Measurements from ENCODE around the gene NMRAL1. TPM values are rescaled to one million over a fixed set of nuclear protein-coding genes. Genes with fewer than 3 reads are reported as not detected.

The NMRAL1 gene
- total RNA-seq, result 10 to 100 TPM; 55.5 to 61.8 (median 57.7) TPM

DNA sequence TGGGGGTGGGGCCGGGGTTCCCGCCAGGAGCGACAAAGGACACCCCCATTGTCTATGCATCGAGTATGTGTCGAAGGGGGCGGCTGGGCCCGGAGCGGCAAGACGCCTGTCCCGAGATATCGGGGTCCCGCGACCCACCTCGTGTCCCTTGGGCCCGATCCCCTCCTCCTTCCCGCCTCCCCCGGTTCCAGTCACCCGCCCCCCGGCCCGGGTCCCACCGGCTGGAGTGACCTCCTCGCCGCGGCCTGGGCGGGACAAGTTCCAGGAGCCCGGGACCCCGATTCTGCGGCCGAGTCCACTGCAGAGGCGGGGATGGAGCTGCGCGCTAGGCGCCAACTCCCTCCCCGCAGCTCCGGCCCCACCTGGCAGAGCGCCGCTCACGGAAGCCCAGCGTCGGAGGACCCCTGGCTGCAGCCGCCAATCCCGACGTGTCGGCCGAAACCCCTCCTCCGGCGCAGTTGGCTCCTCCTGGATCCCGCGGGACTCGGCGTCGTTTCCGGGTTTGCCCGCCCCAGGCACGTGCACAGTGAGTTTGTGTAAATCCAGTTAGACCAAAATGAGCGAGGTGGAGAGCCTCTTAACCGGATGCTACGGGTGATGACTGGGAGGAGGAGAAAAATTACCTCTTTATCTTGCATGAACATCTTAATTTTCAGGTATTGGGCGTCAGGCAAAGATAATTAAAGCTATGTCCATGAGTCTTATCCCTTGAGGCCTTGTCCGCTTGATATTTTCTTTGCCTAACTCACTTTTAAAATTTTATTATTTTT is at the start of gene NMRAL1:
Gene NMRAL1 (minus strand): TSS at position 434 of the 770 bp plus-strand sequence. CDS start 493 bp downstream, outside the sequence.
- peak within 1 kb of the TSS; percentile 69 to 84 (median 81) for H3K4me3 ChIP-seq
- TF ChIP-seq POLR2A (IDR thresholded peaks at IDR 0.05) (peak; percentile 33 to 66), EP300 (IDR thresholded peaks at IDR 0.05) (peak; percentile 60 to 82)
- TF ChIP-seq, protein P1, sequence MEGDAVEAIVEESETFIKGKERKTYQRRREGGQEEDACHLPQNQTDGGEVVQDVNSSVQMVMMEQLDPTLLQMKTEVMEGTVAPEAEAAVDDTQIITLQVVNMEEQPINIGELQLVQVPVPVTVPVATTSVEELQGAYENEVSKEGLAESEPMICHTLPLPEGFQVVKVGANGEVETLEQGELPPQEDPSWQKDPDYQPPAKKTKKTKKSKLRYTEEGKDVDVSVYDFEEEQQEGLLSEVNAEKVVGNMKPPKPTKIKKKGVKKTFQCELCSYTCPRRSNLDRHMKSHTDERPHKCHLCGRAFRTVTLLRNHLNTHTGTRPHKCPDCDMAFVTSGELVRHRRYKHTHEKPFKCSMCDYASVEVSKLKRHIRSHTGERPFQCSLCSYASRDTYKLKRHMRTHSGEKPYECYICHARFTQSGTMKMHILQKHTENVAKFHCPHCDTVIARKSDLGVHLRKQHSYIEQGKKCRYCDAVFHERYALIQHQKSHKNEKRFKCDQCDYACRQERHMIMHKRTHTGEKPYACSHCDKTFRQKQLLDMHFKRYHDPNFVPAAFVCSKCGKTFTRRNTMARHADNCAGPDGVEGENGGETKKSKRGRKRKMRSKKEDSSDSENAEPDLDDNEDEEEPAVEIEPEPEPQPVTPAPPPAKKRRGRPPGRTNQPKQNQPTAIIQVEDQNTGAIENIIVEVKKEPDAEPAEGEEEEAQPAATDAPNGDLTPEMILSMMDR (IDR thresholded peaks at IDR 0.05), result no peak
- H3K4me1 ChIP-seq, result peaks cover 0 to 39% (median 13%) of the 10 kb centered on the region in 4 donors
- no peaks in the 10 kb centered on the region for H3K9me3 ChIP-seq
- H3K27ac ChIP-seq, result peak within 1 kb of the TSS; percentile 78 to 94 (median 87)
- peak; percentile 86 to 87 for DNase-seq (ENCODE audit: low spot score in 2 of 2)
- H3K36me3 ChIP-seq, result peaks cover 0 to 7% (median under 1%) of the 10 kb centered on the region in 3 donors
- 3% methylated on average over 52 to 57 of the region's 60 CpGs for WGBS, 2 donors
- H3K27me3 ChIP-seq, result no peaks in the 10 kb centered on the region

DNA sequence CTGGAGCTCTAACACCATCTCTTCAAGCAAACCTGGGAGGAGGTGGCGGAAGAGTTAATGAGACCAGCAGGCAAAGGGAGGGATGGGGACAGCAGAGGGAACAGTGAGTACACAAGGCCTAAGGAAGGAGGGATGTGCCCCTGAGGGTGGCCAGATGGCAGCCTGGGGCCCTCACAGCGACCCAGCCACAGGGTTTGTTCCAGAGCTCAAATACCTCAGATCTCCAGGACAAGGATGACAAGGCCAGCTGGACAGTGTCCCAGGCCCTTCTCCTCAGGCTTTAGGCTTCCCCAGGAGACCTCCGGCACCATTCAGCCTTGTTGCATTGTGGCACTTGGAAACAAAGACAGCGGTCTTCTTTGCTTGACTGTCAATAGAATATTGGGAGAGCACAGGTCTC is 49.3 kb upstream of the NMRAL1 start:
- WGBS, 2 donors, result 90 to 98% methylated on average over 4 of the region's 4 CpGs
- no peak overlapping the region for H3K27ac ChIP-seq
- DNase-seq (ENCODE audit: low spot score in 2 of 2), result no peak
- peaks cover 0 to 29% (median 2%) of the 10 kb centered on the region in 4 donors for H3K4me1 ChIP-seq
- no peak for TF ChIP-seq POLR2A (IDR thresholded peaks at IDR 0.05)
- TF ChIP-seq, protein P1 (IDR thresholded peaks at IDR 0.05), result no peak
- TF ChIP-seq EP300 (IDR thresholded peaks at IDR 0.05), result no peak
- no peak overlapping the region for H3K4me3 ChIP-seq
- no peaks in the 10 kb centered on the region for H3K9me3 ChIP-seq
- H3K36me3 ChIP-seq, result peaks cover 0 to 23% (median 0%) of the 10 kb centered on the region in 3 donors
- no peaks in the 10 kb centered on the region for H3K27me3 ChIP-seq

DNA sequence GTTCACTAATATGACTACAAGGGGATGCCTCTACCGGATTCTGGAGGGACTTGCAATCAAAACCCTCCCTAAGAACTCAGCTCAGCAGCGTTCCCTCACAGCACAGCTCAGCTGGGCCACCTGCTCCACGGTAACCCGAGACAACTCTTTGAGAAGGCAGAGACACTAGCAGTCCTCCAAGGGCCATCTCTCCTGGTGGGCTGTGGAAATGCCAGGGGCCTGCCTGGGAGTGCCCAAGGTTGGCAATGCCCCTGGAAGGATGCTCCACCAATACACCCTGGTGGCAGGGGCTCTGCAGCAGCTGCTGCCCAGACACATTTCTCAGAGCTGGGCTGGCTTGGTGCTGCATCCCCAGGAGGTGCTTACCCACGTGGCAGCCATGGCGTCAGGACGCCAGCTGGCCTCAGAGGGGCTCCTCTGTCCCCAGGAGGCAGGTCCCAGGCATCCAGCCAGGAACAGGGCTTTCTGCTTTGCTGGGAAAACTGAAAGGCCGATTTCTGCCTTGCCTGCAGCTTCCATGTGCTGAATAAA is 47.7 kb upstream of the NMRAL1 start:
- no peak for TF ChIP-seq EP300 (IDR thresholded peaks at IDR 0.05)
- no peak for TF ChIP-seq POLR2A (IDR thresholded peaks at IDR 0.05)
- TF ChIP-seq, protein P1 (IDR thresholded peaks at IDR 0.05), result no peak
- Histone ChIP-seq H3K36me3 (peaks cover 0 to 23% (median 0%) of the 10 kb centered on the region in 3 donors), H3K4me3 (no peak overlapping the region), H3K27me3 (no peaks in the 10 kb centered on the region), H3K9me3 (no peaks in the 10 kb centered on the region), H3K4me1 (peaks cover 0 to 30% (median 2%) of the 10 kb centered on the region in 4 donors), H3K27ac (peak overlapping the region in 1 of 4 donors; percentile 50)
- no peak for DNase-seq (ENCODE audit: low spot score in 2 of 2)
- WGBS, 2 donors, result 38 to 52% methylated on average over 4 to 8 of the region's 8 CpGs

DNA sequence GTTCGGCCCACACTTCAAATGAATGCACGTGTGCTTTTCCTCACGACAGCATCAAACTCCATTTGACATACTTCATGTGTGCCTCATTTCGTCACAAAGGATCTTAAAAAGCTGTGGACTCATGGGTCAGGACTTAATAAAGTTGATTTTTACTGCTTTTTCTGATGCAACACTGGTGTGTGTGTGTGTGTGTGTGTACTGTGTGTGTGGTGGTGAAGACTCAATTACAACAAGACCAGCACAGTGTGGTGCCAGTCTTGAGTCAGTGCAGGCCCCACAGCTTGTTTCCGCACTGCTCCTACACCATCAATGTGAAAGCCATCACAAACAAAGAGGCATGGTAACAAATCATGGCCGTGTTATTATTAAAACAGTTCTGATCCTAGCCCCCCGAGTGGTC is 46.5 kb upstream of the NMRAL1 start:
- Histone ChIP-seq H3K27ac (no peak overlapping the region), H3K9me3 (no peaks in the 10 kb centered on the region), H3K36me3 (peaks cover 0 to 23% (median 0%) of the 10 kb centered on the region in 3 donors), H3K27me3 (no peaks in the 10 kb centered on the region), H3K4me1 (peaks cover 0 to 38% (median 5%) of the 10 kb centered on the region in 4 donors), H3K4me3 (no peak overlapping the region)
- WGBS, 2 donors, result 74 to 78% methylated on average over 7 of the region's 7 CpGs
- DNase-seq (ENCODE audit: low spot score in 2 of 2), result no peak
- TF ChIP-seq, protein P1 (IDR thresholded peaks at IDR 0.05), result no peak
- TF ChIP-seq EP300 (IDR thresholded peaks at IDR 0.05) (no peak), POLR2A (IDR thresholded peaks at IDR 0.05) (no peak)
